Endothelial cell of coronary artery (primary cell): ENCODE results near the gene TPRA1. TPM values are rescaled to one million over a fixed set of nuclear protein-coding genes. Genes with fewer than 3 reads are reported as not detected.

Source experiments
- total RNA-seq: library from RNA; depleted of rRNA; stranded (reverse); fragments of >200 nt; gene quantifications from 2 replicates; pipeline ENCODE4 v1.2.3, GENCODE V29; 2014

Gene TPRA1
- total RNA-seq = 28.2 and 38.4 TPM in 2 replicates

DNA sequence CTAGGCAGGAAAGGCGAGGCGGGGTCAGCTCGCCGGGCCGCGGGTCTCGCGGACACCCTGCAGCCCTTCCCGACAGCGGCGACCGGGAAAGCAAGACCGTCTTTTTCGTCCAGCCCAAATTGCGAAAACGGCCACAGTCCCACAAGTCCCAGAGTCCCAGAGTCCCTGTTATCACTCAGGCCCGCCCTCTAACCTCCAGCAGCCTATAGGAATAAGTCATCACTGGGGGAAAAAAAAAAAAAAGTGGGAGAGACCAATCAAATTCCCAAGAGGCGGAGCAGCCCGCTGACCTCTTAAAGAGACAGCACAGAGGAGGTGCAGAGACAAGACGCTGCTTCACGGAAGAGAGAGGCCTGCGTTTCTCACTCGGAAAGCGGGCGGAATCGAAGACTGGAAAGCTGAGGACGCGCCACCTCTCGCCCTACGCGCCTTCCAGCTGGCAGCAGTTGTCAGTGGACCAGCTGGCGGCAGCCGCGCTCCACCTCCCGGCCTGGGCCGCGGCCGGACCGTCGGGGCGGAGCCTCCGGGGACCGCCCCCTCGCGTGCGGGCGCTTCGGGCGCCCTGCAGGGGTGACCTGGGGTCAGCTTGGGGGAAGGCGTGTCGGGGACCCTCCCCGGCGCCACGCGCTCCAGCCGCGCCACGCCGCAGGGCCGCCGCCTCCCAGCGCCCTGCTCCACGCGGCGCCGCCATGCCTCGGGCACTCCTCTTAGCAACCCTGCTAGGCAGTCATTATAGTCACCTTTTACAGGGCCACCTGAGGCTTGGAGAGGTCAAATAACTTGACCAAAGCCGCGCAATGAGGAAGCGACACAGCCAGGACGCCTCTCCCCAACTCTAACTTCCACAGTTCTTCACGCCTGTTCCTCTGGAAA, at the start of gene TPRA1:
Gene TPRA1, minus strand, starts transcription at position 141 of the 873 bp plus-strand sequence. CDS start 10,587 bp downstream, outside the sequence.

GRCh38 chr3:127628788-127629466, 38.4 kb upstream of the TPRA1 start, which contains the start of gene PODXL2:
TSS of gene PODXL2 (plus strand) at chr3:127629185. CDS start at chr3:127629220, 35 bp downstream.

Other genes starting within 250 kb of the TPRA1 start
- gene MCM2, start 7.7 kb upstream of the TPRA1 start, total RNA-seq = 34.4 and 71.7 TPM in 2 replicates
- 3.8 and 5.9 TPM in 2 replicates for gene PODXL2, start 38.5 kb upstream of the TPRA1 start, total RNA-seq
- gene ABTB1, start 82.2 kb upstream of the TPRA1 start, total RNA-seq = 5.4 and 10.4 TPM in 2 replicates
- 40.6 and 51.6 TPM in 2 replicates for gene MGLL, start 231.8 kb upstream of the TPRA1 start, total RNA-seq